Mucosa of rectum (tissue), 2 donors: ENCODE measurements around the gene CEACAM4.
"Not testable (repeated sequence)": the region's sequence is repeated elsewhere in the genome, so short reads cannot be mapped to it uniquely, and the experiment has no call there.

Experiments
- H3K27ac ChIP-seq, 2 donors: one replicate each; pipeline ENCODE4 v1.7.0; 2013; ENCODE audit warnings: inconsistent platforms in 2 of 2, low read depth in 2 of 2, low read length in 2 of 2
- H3K27me3 ChIP-seq, 2 donors: one replicate each; pipeline ENCODE4 v1.7.0; 2013; ENCODE audit warnings: low read length in 2 of 2; ENCODE audit not compliant: control insufficient read depth in 2 of 2, insufficient read depth in 2 of 2
- H3K36me3 ChIP-seq, 2 donors: one replicate each; pipeline ENCODE4 v1.7.0; 2013; ENCODE audit warnings: low read length in 2 of 2; ENCODE audit not compliant: control insufficient read depth in 2 of 2, insufficient read depth in 2 of 2
- H3K4me1 ChIP-seq, 2 donors: one replicate each; pipeline ENCODE4 v1.7.0; 2013; ENCODE audit warnings: low read length in 2 of 2, mild to moderate bottlenecking in 1 of 2; ENCODE audit not compliant: control insufficient read depth in 2 of 2, insufficient read depth in 2 of 2
- H3K4me3 ChIP-seq, 2 donors: one replicate each; pipeline ENCODE4 v1.7.0; 2013; ENCODE audit warnings: low read length in 2 of 2
- H3K9ac ChIP-seq, 2 donors: one replicate each; pipeline ENCODE4 v1.7.0; 2013; ENCODE audit warnings: low read length in 2 of 2, low read depth in 1 of 2, mild to moderate bottlenecking in 1 of 2
- H3K9me3 ChIP-seq, 2 donors: one replicate each; pipeline ENCODE4 v1.7.0; 2013; ENCODE audit warnings: low read length in 2 of 2; ENCODE audit not compliant: control insufficient read depth in 2 of 2
- donor health status: healthy.
- donor health status: Normal muscosa, but diverticular disease.

CEACAM4 gene

GRCh38 chr19:41587101-41587837 is 39.6 kb downstream of the CEACAM4 start:
- Histone ChIP-seq H3K4me1 (no peaks in the 10 kb centered on the region), H3K9me3 (no peaks in the 10 kb centered on the region), H3K36me3 (no peaks in the 10 kb centered on the region), H3K27me3 (no peaks in the 10 kb centered on the region), H3K27ac (no peak overlapping the region), H3K9ac (no peak overlapping the region), H3K4me3 (no peak overlapping the region)

GRCh38 chr19:41586064-41586463 is 40.8 kb downstream of the CEACAM4 start:
- Histone ChIP-seq H3K27ac (no peak overlapping the region), H3K27me3 (no peaks in the 10 kb centered on the region), H3K4me1 (no peaks in the 10 kb centered on the region), H3K9me3 (no peaks in the 10 kb centered on the region), H3K4me3 (no peak overlapping the region), H3K9ac (no peak overlapping the region), H3K36me3 (no peaks in the 10 kb centered on the region)

GRCh38 chr19:41584931-41585330 is 41.9 kb downstream of the CEACAM4 start:
- no peaks in the 10 kb centered on the region for H3K36me3 ChIP-seq
- H3K9me3 ChIP-seq, result peaks cover 0 to 4% of the 10 kb centered on the region in 2 donors
- no peak overlapping the region for H3K27ac ChIP-seq
- H3K27me3 ChIP-seq, result no peaks in the 10 kb centered on the region
- no peaks in the 10 kb centered on the region for H3K4me1 ChIP-seq
- no peak overlapping the region for H3K9ac ChIP-seq
- H3K4me3 ChIP-seq, result no peak overlapping the region

GRCh38 chr19:41584260-41584810 is 42.5 kb downstream of the CEACAM4 start:
- no peaks in the 10 kb centered on the region for H3K4me1 ChIP-seq
- H3K27ac ChIP-seq, result no peak overlapping the region
- H3K27me3 ChIP-seq, result no peaks in the 10 kb centered on the region
- H3K9me3 ChIP-seq, result peaks cover 0 to 4% of the 10 kb centered on the region in 2 donors
- H3K9ac ChIP-seq, result no peak overlapping the region
- no peaks in the 10 kb centered on the region for H3K36me3 ChIP-seq
- no peak overlapping the region for H3K4me3 ChIP-seq

GRCh38 chr19:41582577-41583182 is 44.2 kb downstream of the CEACAM4 start:
- H3K27ac ChIP-seq, H3K9me3 ChIP-seq, H3K36me3 ChIP-seq, H3K4me1 ChIP-seq, H3K27me3 ChIP-seq, H3K9ac ChIP-seq, H3K4me3 ChIP-seq: not testable (repeated sequence)

- H3K9ac ChIP-seq, H3K4me1 ChIP-seq, H3K27me3 ChIP-seq, H3K9me3 ChIP-seq, H3K27ac ChIP-seq, H3K36me3 ChIP-seq, H3K4me3 ChIP-seq: not testable (repeated sequence)
These were observed 45.8 kb downstream of the CEACAM4 start for GRCh38 chr19:41581068-41581467.

- H3K27me3 ChIP-seq, result no peaks in the 10 kb centered on the region
- no peaks in the 10 kb centered on the region for H3K36me3 ChIP-seq
- no peak overlapping the region for H3K27ac ChIP-seq
- peaks cover 0 to 4% of the 10 kb centered on the region in 2 donors for H3K9me3 ChIP-seq
- H3K4me3 ChIP-seq, result no peak overlapping the region
- no peak overlapping the region for H3K9ac ChIP-seq
- peaks cover 0 to 2% of the 10 kb centered on the region in 2 donors for H3K4me1 ChIP-seq
These were observed 48.0 kb downstream of the CEACAM4 start for GRCh38 chr19:41578886-41579285.

GRCh38 chr19:41577833-41578232 is 49.0 kb downstream of the CEACAM4 start:
- Histone ChIP-seq H3K4me3 (no peak overlapping the region), H3K27ac (no peak overlapping the region), H3K36me3 (no peaks in the 10 kb centered on the region), H3K9ac (no peak overlapping the region), H3K27me3 (peaks cover 0 to 3% of the 10 kb centered on the region in 2 donors), H3K9me3 (peaks cover 0 to 4% of the 10 kb centered on the region in 2 donors), H3K4me1 (peaks cover 0 to 2% of the 10 kb centered on the region in 2 donors)

GRCh38 chr19:41577144-41577830 is 49.6 kb downstream of the CEACAM4 start:
- H3K27me3 ChIP-seq, result peaks cover 3 to 4% of the 10 kb centered on the region in 2 donors
- H3K4me1 ChIP-seq, result peaks cover 0 to 2% of the 10 kb centered on the region in 2 donors
- H3K9ac ChIP-seq, result no peak overlapping the region
- no peak overlapping the region for H3K4me3 ChIP-seq
- H3K36me3 ChIP-seq, result no peaks in the 10 kb centered on the region
- H3K9me3 ChIP-seq, result peaks cover 0 to 4% of the 10 kb centered on the region in 2 donors
- no peak overlapping the region for H3K27ac ChIP-seq

- H3K27ac ChIP-seq, result peak within 1 kb of the TSS in 1 of 2 donors; percentile 53
- H3K4me3 ChIP-seq, result peak within 1 kb of the TSS in 1 of 2 donors; percentile 51
- H3K9ac ChIP-seq, result peak within 1 kb of the TSS in 1 of 2 donors; percentile 57
- peaks cover 3 to 7% of the 10 kb centered on the region in 2 donors for H3K27me3 ChIP-seq
- H3K36me3 ChIP-seq, result no peaks in the 10 kb centered on the region
- H3K9me3 ChIP-seq, result peaks cover 0 to 4% of the 10 kb centered on the region in 2 donors
- peaks cover 0 to 2% of the 10 kb centered on the region in 2 donors for H3K4me1 ChIP-seq
These were observed 50.9 kb downstream of the CEACAM4 start, which contains the start of gene CEACAM21 for GRCh38 chr19:41575998-41576397. TSS of gene CEACAM21 (plus strand) at chr19:41576166. CDS start at chr19:41576275, 109 bp downstream.
